PFSK-1 (cell line): ENCODE data around the gene ARHGEF16.

Experiments
- FOXP2 ChIP-seq: optimal IDR thresholded peaks from 2 replicates; pipeline ENCODE3; 2011; ENCODE audit warnings: borderline replicate concordance, control low read depth, inconsistent platforms; ENCODE audit not compliant: insufficient read depth; ENCODE audit errors: extremely low read length, extremely low read depth
- POLR2AphosphoS5 ChIP-seq: IDR thresholded peaks from 2 replicates; pipeline ENCODE4 v1.6.1; 2012; ENCODE audit warnings: low read depth, mild to moderate bottlenecking, control low read depth, low read length, moderate library complexity
- REST ChIP-seq, 2 experiments: IDR thresholded peaks; 2 replicates each; pipeline versions ENCODE4 v1.6.1 to v1.8.0; 2011 to 2012; ENCODE audit warnings: low read depth in 2 of 2, low read length in 2 of 2, control low read depth in 1 of 2, inconsistent platforms in 1 of 2, mild to moderate bottlenecking in 1 of 2, moderate library complexity in 1 of 2; ENCODE audit not compliant: insufficient read depth in 1 of 2
- TAF1 ChIP-seq: IDR thresholded peaks from 2 replicates; pipeline ENCODE4 v1.6.1; 2012; ENCODE audit warnings: low read length, control low read depth, borderline replicate concordance; ENCODE audit not compliant: insufficient read depth

DNA sequence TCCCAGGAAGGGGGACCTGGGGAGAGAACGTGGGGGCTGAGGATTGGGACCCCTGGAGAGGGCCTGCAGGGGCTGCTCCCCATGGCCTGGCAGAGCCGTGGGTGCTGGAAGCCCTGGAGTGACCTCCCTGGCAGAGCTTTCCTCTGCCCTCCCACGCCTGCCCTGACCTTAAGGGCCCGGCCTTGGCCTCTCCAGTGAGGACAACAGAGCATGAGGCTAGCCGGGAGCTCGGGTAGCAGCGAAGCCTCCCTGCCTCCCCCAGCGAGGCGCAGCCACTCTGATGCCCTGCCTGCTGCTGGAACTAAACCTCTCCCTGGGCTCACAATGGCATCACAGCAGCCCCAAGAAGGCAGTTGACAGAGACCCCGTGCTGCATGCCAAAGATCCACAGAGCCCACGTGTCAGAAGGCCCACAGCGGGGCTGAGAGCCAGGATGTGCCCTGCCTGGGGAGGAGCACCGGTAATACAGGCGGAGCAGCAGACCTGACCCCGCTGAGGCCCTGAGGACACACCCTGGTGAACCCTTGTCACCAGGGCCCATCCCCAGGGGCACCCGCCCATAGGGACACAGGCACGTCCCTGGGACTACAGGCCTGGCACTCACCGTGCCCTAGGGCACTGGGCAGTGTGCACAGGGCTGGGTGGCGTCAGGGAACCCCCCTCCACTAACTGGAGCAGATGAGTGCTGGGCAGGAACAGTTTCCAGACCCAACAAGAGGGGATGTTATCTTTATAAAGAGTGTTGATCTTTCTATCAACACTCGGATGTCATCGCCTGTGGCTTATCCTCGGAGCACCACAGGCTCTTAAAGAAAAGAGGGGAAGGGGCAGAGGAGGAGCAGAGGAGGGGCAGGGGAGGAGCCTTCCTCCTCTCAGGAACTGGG is 48.4 kb downstream of the ARHGEF16 start:
- TF ChIP-seq FOXP2, result no peak
- TF ChIP-seq REST (IDR thresholded peaks at IDR 0.05; ENCODE audit: insufficient read depth in 1 of 2, low read depth in 2 of 2, low read length in 2 of 2), result no peak
- no peak for TF ChIP-seq POLR2AphosphoS5
- TF ChIP-seq TAF1, result no peak
